A172 (cell line): Measurements from ENCODE around the gene NFKBIB. TPM values are rescaled to one million over a fixed set of nuclear protein-coding genes. Genes with fewer than 3 reads are reported as not detected.
"Not testable (repeated sequence)": the region's sequence is repeated elsewhere in the genome, so short reads cannot be mapped to it uniquely, and the experiment has no call there.

Experiments used
- DNase-seq: peaks from one replicate; pipeline ENCODE4 v3.0.0-alpha.2; 2015; ENCODE audit warnings: low spot score
- total RNA-seq: library from RNA; depleted of rRNA; stranded (reverse); fragments of >200 nt; shearing (Covaris generic); gene quantifications from 2 replicates; pipeline ENCODE4 v1.2.3, GENCODE V29; 2014

Gene NFKBIB
- total RNA-seq, 1 experiment from 2014 or later, result 17.1 TPM

DNA sequence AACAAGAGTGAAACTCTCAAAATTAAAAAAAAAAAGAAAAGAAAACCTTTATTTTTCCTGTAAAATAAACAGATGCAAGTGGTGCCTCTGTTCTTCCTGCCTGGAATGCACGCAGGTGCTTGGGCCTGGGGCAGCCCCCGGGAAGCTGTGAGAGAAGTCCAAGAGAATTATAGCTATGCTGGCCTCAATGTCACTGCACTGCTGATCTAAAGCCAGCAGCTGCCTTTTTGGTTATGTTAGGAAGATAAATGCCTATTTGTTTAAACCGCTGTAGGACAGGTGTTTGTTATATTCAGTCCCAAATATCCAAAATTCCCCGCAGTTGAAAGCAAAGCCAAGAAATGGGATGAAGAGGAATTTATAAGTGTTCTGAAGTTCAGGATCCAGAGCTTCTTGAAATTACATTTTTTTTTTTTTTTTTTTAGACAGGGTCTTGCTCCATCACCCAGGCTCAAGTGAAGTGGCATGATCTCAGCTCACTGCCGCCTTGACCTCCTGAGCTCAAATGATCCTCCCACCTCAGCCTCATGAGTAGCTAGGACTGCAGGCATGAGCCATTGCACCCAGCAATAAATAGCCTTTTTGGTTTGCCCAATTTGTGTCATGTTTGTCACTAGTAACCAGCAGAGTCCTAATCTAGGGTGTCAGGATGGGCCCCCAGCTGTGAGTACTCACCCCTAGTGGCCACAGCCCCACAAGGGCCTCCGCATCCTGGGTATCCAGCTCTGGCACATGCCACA lies 23.9 kb upstream of the NFKBIB start:
- DNase-seq, result no peak

DNA sequence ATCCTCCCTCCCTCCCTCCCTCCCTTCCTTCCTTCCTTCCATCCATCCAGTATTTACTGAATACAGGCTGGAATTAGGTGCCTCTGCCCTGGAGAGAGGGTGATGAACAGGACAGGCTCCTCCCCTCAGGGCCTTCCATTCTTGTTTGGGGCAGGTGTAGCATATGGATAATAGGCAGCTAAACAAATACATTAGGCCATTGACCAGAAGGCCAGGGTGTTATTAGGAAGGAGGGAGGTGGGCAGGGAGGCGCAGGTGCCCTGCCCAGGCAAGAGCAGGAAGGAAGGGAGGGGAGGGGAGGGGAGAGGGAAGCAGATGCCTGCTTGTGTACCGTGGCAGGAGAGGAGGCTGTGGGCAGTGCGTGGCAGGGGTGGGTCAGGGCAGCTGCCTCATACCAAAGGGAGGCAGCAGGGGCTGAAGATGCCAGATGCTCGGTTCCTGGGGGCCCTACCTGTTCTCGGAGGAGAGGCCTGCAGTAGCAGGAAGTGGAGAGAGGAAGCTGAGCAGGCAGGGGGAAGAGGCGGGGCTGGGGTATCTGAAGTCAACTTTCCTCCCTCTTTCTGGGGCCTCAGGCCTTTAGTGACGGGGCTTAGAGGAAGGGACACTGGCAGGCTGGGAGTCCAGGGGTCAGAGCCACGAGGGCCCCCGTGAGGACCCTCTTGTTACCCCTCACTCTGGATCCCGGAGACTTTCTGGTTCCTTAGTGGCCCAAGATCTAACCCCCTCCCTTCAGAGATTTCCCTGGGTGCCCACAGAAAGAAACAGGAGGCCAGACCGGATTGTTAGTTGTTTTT lies 21.8 kb upstream of the NFKBIB start, which contains the start of gene RINL:
TSS of gene RINL (minus strand) at position 495 of the 794 bp plus-strand sequence. CDS start 1,533 bp downstream, outside the sequence.
- DNase-seq, result no peak

DNA sequence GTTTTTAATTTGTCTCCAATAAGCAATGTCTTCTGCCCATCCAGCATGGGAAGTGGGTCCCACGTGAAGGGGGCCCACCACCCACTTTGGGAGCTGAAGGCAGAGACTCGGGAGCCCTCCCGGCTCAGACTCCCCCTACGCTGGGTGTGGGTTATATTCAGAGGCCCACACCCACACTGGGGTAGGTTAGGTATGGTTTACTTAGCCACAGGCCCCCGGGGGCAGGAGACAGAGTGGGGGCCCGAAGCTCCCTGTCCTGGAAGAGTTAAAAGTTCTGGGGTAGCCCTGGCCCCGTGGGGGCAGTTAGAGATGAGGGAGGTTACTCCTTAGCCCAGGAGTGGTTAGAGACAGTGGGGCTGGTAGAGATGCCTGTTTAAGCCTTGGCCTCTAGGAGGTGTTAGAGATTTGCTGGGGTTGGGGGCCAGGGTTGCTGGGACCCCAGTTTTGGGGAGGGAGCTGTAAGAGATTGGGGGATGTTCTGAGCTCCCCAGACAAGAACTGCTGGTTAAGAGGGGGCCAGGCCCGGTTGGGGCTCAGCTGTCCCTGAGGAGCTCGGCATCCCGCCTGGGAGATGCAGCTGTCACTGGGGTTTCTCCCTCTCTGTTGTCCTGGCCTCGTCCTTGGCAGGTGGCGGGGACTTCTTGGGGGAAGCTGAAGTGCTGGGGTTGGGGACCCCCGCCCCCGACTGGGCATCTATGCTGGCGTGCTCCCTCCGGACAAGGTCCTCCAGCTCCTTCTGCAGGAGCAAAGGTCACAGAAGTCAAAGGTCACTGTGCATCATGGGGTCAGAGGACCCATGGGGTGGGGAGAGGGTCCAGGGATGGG lies 21.0 kb upstream of the NFKBIB start:
- no peak for DNase-seq

DNA sequence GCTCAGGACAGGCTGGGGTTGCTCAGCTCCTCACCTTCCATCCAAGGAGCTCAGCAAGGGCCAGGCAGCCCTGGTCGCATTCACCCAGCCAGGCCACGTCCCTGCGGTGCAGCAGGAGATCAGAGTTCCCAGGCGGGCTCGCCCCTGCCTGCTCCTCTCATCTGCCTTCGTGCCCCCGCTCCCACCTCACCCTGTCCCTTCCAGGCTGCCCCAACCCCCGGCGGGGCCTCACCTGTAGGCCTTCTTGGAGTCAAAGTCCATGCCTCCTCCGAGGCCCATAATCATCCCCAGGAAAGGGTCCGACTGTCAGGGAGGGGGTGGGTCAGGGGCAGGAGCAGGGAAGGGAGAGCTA lies 20.4 kb upstream of the NFKBIB start:
- DNase-seq, result no peak

DNA sequence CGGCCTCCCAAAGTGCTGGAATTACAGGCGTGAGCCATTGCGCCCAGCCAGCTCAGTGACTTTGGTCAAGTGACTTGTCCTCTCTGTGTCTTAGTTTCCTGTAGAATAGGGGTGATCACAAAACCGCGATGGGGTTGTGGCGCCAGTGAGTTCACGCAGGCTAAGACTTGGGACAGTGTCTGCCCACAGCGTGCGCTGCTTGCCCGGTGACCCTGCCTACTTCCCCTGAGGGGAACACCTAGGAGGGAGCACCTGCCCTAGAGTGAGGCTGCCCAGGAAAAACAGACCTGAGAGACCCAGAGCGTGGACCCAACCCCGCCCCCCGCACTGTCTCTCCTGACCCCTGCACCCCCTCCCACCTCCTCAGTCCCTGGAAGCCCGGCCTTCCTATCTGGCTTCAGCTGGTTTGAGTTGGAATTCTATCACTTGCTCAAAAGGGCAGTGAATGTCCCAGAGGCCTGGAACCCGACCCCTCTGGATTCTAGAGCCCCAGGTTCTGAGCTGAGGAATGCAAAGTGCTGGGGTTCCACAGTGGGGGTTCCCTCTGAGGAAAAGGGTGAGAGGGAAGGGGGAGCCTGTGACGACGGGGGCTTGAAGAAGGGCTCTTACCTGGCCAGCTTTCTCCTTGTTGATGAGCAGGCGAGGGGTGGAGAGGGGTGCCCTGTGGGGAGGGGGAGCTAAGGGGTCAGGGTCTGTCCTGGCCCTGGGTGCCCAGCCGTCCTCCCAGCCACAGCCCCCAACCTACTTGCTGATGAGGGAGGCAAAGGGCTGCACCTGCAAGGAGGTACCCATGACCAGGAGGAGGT lies 19.5 kb upstream of the NFKBIB start:
- no peak for DNase-seq

DNA sequence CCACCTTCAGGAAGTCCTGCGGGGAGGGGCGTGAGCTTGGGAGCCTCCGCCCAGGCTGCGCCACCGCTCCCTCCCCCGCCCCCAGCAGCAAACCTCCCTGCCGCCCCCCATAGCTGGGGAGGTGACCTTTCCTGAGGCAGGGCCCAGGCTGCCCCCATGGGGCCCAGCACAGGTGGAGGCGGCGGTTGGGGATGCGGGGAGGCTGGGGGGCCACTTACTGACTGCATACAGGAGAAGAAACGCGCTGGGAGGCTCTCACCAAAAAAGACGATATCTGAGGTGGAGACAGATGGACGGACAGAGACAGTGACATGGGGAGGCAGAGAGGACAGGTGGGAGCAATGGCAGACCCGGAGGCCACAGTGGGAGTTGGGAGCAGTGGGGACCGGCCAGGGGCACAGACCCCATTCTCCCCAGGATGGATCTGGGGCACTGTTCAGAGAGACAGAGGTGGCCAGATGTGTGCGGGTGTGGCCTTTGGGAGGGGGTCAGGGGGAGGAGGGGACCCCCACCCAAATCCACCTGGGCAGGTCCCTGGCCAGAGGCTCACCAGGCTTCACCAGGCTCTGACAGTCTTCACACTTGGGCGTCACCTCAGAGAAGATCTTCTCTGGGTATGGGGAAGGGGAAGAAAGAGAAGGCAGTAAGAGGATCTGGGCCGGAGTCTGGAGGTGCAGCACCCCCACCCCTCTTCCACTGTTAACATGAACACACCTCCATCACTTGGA lies 18.7 kb upstream of the NFKBIB start:
- DNase-seq, result no peak

DNA sequence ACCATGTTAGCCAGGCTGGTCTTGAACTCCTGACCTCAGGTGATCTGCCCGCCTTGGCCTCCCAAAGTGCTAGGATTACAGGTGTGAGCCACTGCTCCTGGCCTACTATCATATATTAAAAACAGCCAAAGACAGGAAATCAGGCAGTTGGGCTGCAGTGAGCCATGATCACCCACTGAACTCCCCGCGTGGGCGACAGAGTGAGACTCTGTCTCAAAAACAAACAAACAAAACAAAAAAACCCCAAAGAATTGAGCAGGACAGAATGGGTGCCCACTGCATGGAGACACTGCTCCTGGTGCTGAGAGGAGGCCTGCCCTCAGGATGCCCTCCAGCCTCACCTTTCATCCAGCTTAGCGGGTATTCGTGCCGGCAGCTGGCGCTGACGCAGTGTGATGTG lies 16.5 kb upstream of the NFKBIB start:
- no peak for DNase-seq

DNA sequence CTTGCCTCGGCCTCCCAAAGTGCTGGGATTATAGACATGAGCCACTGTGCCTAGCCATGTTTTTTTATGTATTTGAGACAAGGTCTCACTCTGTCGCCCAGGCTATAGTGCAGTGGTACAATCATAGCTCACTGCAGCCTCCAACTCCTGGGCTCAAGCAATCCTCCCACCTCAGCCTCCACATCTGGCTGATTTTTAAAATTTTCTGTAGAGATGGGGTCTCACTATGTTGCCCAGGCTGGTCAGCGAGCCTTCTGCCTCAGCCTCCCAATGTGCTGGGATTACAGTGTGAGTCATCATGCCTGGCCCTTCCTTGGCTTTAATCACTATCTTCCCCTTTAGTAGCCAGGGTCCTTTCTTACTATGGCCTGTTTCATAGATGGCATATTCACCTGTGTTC lies 15.1 kb upstream of the NFKBIB start:
- not testable (repeated sequence) for DNase-seq

DNA sequence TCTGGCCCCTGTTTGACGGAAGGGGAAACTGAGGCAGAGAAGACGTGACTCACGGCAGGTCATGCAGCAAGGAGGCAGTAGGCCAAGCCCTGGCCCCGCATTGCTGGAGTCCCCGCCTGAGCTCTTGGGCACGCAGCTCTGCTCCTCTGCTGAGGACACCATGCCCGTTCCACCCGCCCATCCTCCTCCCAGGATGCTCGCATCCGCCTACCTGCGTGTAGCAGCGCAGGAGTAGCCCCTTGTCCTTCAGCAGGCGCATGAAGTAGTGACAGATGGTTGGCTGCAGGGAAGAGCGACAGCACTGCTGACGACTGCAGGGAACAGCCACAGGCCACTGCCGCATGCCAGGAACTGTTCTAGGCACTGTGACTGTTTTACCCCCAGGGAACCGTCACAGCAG lies 10.9 kb upstream of the NFKBIB start:
- no peak for DNase-seq

DNA sequence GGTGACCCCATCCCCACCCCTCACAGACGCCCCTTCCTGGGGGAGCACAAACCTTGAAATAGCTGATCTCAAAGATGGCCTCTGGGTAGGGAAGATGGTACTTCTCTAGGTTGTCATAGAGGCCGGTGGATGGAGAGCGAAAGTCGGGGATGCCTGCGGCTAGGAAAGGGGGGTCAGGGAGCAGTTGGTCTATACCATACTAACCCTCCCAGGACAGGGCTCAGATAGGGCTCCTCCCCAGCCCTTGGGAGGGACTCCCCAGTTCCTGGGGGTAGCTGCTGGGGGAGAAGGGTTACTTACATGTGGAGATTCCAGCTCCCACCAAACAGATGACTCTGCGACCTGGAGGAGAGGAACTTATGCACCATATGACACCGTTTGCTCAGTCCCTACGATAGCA lies 10.0 kb upstream of the NFKBIB start:
- DNase-seq, result no peak

DNA sequence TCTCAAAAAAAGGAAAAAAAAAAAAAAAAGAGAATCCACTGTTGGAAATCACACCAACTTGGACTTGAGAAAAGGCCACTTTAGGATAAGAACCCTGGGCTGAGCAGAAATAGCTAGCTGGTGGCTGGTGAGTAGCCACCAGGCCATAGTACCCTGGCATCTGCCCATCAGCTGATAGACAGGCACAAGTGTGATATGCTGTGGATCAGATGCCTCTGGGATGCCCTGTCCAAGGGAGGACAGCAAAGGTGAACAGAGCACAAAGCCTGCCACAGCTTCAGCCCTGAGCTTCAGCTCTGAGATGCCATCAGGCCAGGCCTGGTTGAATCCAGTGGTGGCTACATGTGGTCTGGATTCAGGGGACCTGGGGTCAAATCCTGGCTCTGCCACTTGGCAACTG lies 9.1 kb upstream of the NFKBIB start:
- no peak for DNase-seq

DNA sequence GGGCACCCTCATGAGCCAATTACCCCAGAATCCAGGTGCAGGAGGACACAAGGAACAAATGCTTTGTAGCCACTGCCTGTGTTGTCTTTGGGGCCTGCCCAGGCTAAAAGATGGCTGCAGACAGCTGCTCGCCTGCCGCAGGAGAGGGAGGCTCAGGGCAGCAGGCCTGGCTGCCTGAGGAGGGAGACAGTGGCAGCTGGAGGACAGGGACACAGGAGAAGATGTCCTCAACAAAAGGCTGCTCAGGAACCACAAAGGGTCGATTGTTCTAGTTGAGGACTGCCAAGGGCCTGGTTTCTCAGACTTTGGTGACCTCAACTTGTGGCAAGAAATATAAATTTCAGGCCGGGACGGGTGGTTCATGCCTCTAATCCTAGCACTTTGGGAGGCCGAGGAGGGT lies 8.0 kb upstream of the NFKBIB start:
- no peak for DNase-seq

DNA sequence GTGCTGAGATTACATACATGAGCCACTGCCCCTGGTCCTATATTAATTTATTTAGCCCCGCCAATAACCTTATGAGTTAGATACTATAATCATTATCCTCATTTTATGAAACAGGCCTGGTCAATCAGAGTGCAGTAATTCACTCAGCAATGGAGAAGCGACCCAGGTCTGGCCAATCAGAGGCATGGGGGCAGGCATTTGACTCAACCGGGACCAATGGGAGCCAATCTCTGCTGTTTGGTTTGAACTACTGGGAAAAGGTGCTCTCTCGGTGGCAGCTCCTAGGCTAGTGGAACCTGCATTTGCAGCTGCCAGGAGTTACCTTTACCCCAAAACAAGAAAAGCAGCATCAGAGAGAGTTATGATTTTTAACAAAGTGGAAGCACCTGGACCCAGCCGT lies 6.9 kb upstream of the NFKBIB start:
- no peak for DNase-seq

DNA sequence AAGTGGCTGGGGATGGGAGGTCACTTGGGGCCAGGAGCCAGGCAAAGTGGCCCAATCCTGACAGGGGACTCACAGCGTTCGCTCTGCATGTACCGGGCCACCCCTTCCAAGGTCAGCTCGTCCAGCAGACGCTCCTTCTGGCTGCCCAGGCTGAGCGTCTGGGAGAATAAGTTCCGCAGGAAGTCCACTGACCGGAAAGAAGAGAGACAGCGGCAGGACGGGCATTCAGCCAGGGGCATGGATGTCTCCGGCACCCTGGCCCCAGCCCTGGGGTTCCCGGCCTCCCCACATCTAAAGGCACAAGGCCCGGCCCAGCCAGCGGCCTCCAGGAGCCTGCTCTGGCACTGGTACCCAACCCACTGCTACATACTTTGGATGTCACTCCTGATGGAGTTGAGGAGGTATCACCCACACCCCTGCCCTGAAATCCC lies 6.4 kb upstream of the NFKBIB start:
- no peak for DNase-seq

DNA sequence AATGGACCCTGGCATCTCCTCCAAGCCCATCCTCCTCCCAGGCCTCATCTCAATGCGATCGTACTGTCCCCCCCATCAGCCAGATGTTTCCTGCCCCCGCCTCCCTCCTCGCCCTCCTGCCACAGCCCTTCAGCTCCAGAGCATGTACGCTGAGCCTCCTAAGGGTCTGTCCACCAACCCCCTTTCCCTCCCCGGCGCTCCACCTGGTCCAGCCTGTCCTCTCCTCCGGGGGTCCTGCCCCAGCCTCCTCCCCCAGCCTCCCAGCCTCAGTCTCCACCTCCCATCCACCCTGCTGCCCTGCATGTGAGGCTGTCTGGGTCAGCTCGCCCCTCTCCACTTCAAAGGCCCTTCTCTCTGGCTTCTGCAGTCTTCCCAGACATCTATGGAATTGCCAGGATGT lies 4.8 kb upstream of the NFKBIB start:
- DNase-seq, result no peak

DNA sequence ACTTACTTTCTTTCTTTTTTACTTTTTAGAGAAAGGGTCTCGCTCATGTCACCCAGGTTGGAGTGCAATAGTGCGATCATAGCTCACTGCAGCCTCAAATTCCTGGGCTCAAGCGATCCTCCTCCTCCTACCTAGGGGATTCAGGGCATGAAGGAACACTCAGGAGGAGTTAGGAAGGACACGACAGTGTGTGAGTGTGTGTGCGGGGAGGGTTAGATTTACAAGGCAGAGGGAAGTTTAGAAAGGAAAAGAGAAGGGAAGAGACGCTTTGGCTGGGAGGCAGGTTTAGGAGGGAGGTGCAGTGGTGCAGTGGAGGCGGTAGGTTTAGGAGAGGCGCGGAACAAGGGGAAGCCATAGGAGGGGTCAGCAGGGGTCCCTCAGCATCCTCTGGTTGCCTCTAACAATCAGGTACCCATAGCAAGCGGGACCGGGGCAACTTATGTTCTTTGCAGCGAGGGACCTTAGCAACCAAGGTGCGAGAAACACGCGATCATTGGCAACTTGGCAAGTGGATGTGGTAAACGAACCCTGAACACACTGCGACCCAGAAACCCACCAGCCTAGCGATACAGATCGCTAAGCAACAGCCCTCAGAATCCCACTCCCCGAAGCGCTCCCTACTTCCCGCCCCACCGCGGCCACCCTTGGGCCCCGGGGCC lies 852 bp upstream of the NFKBIB start:
- peak; percentile 11 for DNase-seq

DNA sequence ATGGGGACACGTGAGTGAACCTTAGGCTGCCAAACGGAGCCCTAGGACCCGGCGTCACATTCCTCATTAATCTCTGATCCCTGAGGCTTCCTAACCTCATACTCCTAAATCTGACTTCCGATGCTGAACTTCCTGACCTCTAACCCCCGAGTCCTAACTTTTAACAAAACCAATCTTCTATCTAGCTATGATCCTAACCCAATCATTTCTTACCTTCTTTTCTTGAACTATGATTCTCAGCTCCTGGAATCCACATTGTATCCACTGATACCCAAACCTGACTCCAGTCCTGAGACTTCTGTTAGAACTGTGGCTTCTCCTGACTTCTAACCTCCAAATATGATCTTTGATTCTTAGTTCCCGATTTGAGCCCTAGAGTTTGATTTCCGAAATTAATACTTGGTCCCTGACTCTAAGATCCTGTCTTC lies 447 bp downstream of the NFKBIB start:
- no peak for DNase-seq

DNA sequence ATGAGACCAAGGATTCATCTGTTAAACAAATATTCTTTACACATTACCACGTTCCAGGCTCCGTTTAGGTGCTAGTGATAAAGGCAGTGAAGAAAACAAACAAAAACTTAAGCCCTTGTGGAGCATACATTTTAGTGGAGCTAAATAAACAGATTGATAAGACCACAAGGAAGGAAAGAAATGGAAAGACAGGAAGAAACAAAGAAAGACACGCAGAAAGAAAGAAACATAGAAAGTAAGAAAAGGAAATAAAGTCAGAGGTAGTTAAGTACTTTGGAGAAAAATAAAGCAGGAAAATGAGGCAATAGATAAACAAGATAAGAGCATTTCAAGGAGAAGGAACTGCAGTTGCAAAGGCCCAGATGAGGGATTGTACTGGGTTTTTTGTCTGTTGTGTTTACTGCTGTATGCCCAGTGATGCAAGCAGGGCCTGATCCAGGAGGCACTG lies 998 bp downstream of the NFKBIB start:
- no peak for DNase-seq

DNA sequence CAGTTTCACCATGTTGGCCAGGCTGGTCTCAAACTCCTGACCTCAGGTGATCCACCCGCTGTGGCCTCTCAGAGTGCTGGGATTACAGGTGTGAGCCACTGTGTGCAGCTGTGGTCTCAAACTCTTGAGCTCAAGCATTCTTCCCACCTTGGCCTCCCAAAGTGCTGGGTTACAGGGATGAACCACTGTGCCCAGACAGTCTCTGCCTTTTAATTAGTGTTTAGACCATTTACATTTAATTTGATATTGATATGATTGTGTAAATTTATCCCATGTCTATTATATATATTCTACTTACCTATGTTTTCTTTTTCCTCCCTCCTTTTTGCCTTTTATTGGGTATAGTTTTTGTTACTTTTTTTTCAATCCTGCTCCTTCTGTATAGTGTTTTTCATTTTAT lies 1.9 kb downstream of the NFKBIB start:
- DNase-seq, result no peak
